NCI-H2107 treated with DMSO at 0.1 percent for 48 hours (cell line): ENCODE measurements around the gene LRCOL1.

Experiments used
- DNase-seq: peaks from one replicate; lab custom pipeline; 2025; ENCODE audit not compliant: unreplicated experiment; lab: John Stamatoyannopoulos, UW

LRCOL1 gene

GRCh38 chr12:132583736-132584135, 26.6 kb downstream of the LRCOL1 start:
- DNase-seq, result no peak

- DNase-seq, result no peak
Measured at GRCh38 chr12:132583411-132583710, 27.0 kb downstream of the LRCOL1 start.

- DNase-seq, result no peak
Measured at GRCh38 chr12:132582582-132583410, 27.6 kb downstream of the LRCOL1 start.

- no peak for DNase-seq
Measured at GRCh38 chr12:132582058-132582420, 28.3 kb downstream of the LRCOL1 start.

- DNase-seq, result no peak
Measured at GRCh38 chr12:132581348-132582057, 28.9 kb downstream of the LRCOL1 start.

GRCh38 chr12:132580701-132581292, 29.6 kb downstream of the LRCOL1 start:
- DNase-seq, result no peak

GRCh38 chr12:132579744-132580143, 30.6 kb downstream of the LRCOL1 start:
- no peak for DNase-seq

GRCh38 chr12:132578826-132579225, 31.6 kb downstream of the LRCOL1 start:
- DNase-seq, result no peak

- DNase-seq, result no peak
Measured at GRCh38 chr12:132578118-132578517, 32.3 kb downstream of the LRCOL1 start.

GRCh38 chr12:132577191-132577920, 33.0 kb downstream of the LRCOL1 start:
- DNase-seq, result no peak

GRCh38 chr12:132576701-132577100, 33.7 kb downstream of the LRCOL1 start:
- no peak for DNase-seq

- DNase-seq, result no peak
Measured at GRCh38 chr12:132575661-132576060, 34.7 kb downstream of the LRCOL1 start.

GRCh38 chr12:132574271-132574996, 35.9 kb downstream of the LRCOL1 start:
- no peak for DNase-seq

- DNase-seq, result no peak
Measured at GRCh38 chr12:132572801-132573760, 37.3 kb downstream of the LRCOL1 start.

- DNase-seq, result no peak
Measured at GRCh38 chr12:132572106-132572505, 38.3 kb downstream of the LRCOL1 start.

- no peak for DNase-seq
Measured at GRCh38 chr12:132571598-132571997, 38.8 kb downstream of the LRCOL1 start.

- DNase-seq, result no peak
Measured at GRCh38 chr12:132571051-132571450, 39.3 kb downstream of the LRCOL1 start.

GRCh38 chr12:132570635-132571034, 39.7 kb downstream of the LRCOL1 start:
- no peak for DNase-seq

- DNase-seq, result no peak
Measured at GRCh38 chr12:132569856-132570480, 40.4 kb downstream of the LRCOL1 start.
